ENCODE results near the gene LMNTD1. TPM values are rescaled to one million over a fixed set of nuclear protein-coding genes. Genes with fewer than 3 reads are reported as not detected.
"Not testable (repeated sequence)": the region's sequence is repeated elsewhere in the genome, so short reads cannot be mapped to it uniquely, and the experiment has no call there.

LMNTD1 gene
- total RNA-seq, 1 donor from 2014 or later: not detected

- not testable (repeated sequence) for DNase-seq
These were observed 63.9 kb downstream of the LMNTD1 start for GRCh38 chr12:25488956-25489870.

- DNase-seq: no peak
These were observed 70.5 kb downstream of the LMNTD1 start for GRCh38 chr12:25482625-25483024.

GRCh38 chr12:25480145-25480544, 72.9 kb downstream of the LMNTD1 start:
- DNase-seq: no peak

GRCh38 chr12:25477217-25477616, 75.9 kb downstream of the LMNTD1 start:
- DNase-seq: no peak

GRCh38 chr12:25472453-25472852, 80.6 kb downstream of the LMNTD1 start:
- no peak for DNase-seq

GRCh38 chr12:25469861-25470260, 83.2 kb downstream of the LMNTD1 start:
- DNase-seq: no peak

- no peak for DNase-seq
These were observed 83.7 kb downstream of the LMNTD1 start for GRCh38 chr12:25469368-25469767.

GRCh38 chr12:25463521-25463920, 89.6 kb downstream of the LMNTD1 start:
- no peak for DNase-seq

- DNase-seq: no peak
These were observed 90.1 kb downstream of the LMNTD1 start for GRCh38 chr12:25463005-25463404.

GRCh38 chr12:25459541-25459951, 93.5 kb downstream of the LMNTD1 start:
- no peak for DNase-seq

GRCh38 chr12:25458047-25458552, 95.0 kb downstream of the LMNTD1 start:
- DNase-seq: peak; percentile 92

- DNase-seq: no peak
These were observed 96.6 kb downstream of the LMNTD1 start for GRCh38 chr12:25456474-25456873.

- DNase-seq: no peak
These were observed 97.4 kb downstream of the LMNTD1 start for GRCh38 chr12:25455696-25456095.

GRCh38 chr12:25449007-25449406, 104.1 kb downstream of the LMNTD1 start:
- DNase-seq: no peak

GRCh38 chr12:25447046-25447445, 106.0 kb downstream of the LMNTD1 start:
- DNase-seq: no peak

GRCh38 chr12:25438638-25439037, 114.4 kb downstream of the LMNTD1 start:
- no peak for DNase-seq

- DNase-seq: peak; percentile 88
These were observed 116.7 kb downstream of the LMNTD1 start for GRCh38 chr12:25436206-25437030.

- no peak for DNase-seq
These were observed 117.7 kb downstream of the LMNTD1 start for GRCh38 chr12:25435431-25435830.

GRCh38 chr12:25434515-25434914, 118.6 kb downstream of the LMNTD1 start:
- no peak for DNase-seq

- DNase-seq: no peak
These were observed 119.3 kb downstream of the LMNTD1 start for GRCh38 chr12:25433581-25434325.

GRCh38 chr12:25433024-25433423, 120.1 kb downstream of the LMNTD1 start:
- DNase-seq: no peak
